Fibroblast of skin of left biceps (primary cell): ENCODE data around the gene EXOSC10.
A peak's percentile ranks its signal among the peaks of the same experiment; 100 is the strongest.
"Not testable (repeated sequence)": the region's sequence is repeated elsewhere in the genome, so short reads cannot be mapped to it uniquely, and the experiment has no call there.

Experiments used
- DNase-seq, 2 experiments: peaks; one replicate each; pipeline ENCODE4 v3.0.0-alpha.2; 2013; ENCODE audit warnings: low read depth in 2 of 2

The EXOSC10 gene

DNA sequence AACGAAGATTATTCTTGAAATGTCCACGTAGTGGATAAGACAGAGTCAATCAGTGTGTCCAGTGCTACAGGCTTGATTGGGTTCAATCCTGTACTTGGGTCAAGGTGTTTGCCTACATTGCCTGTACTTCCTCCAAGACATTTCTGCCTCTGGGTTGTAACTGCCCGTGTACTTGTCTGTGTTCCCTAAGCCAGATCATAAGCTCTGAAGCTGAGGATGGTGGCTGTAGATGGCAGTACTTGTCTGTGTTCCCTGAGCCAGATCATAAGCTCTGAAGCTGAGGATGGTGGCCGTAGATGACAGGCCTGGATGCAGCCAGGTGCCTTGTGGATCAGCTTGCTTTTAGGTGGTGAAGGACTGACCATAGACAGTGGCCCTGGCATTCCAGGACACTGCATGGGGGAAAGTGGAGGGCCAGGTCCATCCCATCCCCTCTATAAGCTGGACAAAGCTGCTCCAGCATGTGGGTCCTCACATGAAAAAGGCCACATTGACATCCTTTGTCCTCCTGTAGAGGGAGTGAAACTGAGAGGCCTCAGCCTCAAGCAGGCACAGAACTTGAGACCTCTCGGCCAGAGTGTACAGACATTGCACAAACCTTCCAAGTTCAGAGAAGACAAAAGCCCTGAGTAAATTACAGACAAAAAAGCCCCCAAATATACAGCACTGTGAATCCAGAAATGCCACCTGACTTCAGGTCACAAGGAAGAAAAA is 37.9 kb downstream of the EXOSC10 start:
- no peak for DNase-seq

DNA sequence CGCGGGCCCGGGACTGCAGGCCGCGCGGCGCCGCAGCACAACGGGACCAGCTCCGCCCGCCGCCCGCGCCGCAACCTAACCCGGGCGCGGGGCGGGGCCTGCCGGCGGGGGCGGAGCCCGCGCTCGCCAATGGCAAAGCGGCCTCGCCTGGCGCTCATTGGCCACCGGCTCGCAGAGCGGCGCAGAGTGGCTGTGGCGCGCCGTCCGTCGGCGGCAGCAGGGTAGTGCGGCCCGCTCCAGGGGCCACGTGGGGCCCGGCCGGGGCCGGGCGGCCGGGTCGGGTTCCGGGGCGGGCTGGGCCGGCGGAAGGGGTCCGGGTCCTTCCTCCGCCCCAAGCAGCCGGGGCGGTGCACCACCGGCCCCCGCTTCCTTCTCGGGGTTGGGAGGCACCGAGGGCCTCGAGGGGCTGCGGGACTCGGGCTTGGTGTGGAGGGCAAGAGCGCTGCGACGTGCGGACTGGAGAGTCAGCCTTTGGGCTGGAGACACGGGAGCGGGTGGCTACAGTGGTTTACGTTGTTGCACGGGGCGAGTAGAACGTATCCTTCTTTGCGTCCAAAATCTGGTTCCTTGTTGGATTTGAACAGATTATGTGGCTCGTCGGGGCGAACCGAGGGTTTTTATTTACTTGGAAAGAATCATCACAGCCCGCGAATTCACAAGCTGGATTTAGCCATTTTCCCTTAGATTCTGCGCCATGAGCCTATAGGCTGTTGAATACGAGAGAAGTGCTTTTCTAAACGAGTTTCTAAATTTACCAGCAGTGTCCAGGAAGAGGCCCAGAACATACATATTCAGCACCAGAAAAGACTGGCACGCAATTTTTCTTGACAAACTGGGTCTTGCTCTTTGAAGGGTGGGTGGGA is 39.5 kb downstream of the EXOSC10 start, which contains the start of gene SRM:
Gene SRM (minus strand): TSS at position 51 of the 863 bp plus-strand sequence. CDS start 75 bp downstream, outside the sequence.
- DNase-seq, result peak; percentile 72 to 73

DNA sequence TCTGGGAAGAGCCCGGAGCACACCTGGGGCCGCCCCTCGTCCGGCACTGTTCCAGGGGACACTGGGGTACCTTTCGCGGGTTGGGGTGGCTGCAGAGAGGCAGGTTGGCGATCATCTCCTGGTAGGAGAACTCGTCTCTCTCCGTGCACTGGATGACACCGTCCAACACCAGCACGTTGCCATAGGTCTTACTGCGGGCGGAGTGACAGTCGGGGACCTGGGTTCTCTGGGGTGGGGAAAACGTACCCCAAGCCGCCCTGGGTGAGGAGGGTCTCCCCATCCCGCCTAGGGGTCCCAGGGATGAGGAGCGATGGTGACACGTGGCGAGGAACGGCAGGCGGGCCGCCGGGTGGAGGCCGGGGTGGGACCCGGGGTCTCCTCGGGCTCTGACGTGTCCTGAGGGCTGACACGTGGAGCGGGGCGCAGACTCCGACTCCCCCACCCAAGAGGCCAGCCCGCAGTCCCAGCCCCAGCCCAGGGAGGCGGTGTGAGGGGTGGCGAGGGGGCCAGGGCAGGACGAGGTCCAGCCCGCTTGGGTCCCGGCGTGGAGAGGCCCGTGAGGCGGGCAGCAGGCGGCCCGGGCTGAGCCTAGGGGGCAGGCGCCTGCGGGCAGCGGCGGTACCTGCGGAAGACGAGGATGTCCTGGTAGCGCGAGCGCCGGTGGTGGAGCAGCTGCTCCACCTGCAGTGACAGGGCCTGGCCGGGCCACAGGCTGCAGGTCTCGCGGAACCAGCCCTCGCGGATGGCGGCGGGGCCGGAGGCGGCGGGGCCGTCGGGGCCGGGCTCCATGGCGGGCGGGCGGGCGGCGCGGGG is 40.3 kb downstream of the EXOSC10 start:
- no peak for DNase-seq

DNA sequence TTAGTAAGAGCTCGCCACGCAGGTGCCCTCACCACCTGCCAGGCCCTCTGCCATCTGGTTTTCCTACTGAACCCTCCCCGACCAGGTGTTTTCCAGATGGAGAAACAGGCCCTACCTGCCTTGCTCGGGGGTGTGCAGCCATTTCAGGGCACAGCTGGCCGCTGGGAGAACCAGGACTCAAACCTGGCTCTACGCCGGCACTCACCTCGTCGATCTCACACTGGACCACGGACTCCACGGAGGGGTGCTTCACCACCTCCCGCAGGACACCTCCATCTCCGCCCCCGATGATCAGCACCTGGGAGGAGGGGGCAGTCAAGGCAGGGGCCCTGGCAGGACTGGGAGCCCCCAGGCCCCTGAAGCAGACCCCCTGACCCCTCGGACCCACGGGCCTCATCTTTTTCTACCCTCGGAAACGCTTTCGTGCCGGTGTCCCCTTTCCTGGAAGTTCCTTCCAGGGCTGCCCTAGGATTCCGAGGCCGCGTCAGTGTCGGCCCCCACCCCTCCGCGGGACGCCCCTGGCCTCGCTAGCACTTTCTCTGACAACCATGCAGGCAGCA is 41.0 kb downstream of the EXOSC10 start:
- DNase-seq, result no peak

DNA sequence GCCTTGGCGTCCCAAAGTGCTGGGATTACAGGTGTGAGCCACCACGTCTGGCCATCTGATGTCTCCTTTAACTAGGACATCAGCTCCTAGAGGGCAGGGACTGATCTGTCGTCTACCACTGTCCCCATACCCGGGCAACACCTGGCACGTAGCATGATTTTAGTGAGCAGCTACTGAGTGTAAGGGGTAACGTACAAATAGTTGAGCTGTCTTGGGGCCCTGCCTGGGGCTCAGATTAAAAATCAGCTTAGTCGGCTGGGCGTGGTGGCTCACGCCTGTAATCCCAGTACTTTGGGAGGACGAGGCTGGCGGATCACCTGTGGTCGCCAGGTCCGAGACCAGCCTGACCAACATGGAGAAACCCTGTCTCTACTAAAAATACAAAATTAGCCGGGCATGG is 41.6 kb downstream of the EXOSC10 start:
- no peak for DNase-seq

DNA sequence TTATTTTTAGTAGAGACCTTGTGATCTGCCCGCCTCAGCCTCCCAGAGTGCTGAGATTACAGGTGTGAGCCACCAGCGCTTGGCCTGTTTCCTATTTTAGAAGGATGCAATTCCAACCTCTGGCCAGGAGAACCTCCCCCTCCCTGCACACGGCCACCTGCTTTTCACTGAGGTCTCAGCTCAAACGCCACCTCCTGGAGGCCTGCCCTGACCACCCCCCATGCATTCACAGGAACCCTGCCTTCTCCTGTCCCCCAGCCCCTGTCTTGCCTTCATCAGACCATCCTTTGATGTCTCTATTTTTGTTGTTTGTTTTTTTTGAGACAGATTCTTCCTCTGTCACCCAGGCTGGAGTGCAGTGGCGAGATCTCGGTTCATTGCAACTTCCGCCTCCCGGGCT is 42.2 kb downstream of the EXOSC10 start:
- DNase-seq, result no peak

DNA sequence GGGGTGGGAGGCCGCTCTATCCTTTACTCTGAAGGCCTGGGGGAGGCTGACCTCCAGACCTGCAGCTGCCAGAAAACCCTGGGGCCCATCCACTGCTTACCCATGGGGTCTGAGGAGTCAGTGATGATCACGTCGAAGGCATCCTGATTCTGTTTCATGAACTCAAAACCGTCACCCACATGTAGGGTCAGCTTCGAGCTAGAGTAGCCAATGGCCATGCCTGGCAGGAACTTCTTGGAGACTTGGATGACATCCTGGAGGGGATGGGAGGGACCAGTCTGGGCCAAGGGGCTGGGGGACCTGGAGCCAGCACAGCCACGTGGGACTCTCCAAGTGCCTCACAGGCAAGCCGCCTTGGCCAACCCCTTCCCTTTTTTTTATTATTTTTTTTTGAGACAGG is 43.2 kb downstream of the EXOSC10 start:
- no peak for DNase-seq

DNA sequence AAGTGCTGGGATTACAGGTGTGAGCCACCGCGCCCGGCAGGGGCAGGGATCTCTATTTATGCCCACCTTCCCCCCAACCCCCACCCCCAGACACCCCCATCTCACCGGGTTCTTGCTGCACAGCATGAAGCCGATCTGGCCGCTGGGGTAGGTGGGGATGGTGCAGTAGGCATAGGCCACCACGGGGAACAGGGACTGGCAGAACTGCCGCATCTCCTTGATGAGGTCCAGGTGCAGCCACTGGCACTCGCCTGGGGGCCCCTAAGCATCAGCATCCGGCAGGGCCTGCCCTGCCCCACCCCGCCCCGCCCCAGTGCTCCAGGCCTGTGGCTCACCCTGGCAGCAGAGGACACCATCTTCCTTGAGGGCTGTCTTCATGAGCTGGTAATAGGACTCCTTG is 44.0 kb downstream of the EXOSC10 start:
- DNase-seq, result no peak

DNA sequence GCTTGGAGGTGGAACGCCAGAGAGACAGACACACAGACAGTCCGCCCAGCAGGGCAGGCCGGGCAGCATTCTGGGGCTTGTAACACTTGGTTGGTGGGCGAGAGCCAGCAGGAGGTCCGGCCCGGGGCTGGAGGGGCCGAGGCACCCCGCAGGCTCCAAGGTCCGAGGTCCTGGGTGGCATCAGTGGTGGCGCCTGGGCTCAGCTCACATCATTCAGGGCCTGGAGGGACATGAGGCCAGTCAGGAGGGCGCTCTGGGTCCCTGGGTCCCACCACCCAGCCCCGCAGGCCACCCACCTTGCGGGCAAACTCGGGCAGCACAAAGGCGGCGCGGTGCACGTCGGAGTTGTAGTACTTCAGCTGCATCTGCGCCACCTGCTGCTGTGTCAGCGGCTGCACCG is 45.0 kb downstream of the EXOSC10 start:
- DNase-seq, result no peak

DNA sequence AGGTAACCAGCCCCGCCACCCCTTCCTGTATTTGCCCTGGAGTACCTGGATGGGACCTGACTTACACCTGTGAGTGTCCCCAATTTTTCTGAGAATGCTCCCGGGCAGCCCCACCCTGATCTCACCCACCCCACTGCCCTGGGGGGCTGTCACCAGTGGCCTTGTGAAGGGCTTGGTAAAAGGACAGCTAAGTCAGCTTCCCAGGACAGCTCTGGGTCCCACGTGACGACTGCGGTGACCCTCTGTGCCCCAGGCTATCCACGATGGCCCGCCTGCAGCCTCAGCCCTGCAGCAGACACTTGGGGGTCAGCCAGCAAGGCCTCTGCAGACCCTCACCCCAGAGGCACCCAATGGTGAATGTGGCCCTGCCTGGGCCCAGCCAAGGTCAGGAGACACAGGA is 45.5 kb downstream of the EXOSC10 start:
- no peak for DNase-seq

DNA sequence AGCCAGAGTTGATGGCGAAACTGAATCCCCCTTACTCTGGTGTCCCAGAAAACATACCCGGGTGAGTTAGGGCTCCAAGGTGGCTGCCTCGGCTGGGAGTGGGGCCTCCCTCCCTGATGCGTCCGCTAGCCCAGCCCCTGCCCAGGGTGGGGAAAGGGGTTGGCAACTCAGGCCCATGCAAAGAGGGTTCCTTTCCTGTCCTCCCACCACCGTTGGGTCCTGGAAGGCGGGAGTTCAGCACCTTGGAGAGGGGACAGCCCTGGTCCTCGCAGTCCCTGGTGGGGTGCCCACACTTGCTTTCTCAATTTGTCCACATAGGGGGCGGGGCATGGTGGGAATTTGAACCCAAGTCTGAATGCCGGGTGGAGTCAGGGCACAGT is 45.9 kb downstream of the EXOSC10 start:
- no peak for DNase-seq

DNA sequence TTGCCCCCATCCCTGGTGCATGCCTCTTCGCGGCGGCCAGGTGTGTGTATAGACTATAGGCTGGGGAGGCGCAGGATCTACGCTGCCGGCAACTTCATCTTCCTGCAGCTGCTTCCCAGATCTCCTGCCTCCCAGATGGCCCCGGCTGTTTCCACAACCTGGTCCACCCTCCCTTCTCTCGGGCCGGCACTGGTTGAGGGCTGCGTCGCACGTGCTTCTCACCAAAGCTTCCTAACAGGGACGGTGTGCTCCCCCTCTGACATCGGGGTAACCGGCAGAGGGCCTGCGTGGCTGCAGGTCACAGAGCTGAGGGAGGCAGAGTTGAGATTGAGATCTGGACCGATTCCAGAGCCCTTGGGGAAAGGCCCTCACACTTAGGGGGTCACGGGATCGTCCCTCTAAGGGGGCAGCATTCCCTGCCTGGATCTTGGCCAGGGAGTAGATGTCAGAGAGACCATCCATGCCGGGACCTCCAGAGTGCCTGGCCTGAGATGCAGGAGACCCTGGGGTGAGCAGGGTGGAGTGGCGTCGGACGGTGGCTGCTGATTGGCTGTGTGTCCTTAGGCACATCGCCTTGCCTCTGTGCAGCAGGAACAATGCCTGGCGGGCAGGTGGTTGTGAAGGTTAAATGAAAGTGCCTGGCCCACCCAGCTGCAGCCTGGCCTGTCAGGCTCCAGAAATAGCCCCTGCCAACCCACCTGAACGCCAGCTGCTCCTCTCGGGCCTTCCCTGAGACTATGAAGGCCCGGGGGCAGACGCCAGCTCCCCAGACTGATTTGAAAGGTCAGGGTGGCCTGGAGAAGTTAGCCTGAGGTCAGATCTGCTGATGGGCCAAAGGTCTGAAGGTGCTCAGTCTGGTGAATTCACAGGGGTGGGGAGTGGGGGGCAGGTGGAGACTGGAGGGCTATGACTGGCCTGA is 46.6 kb downstream of the EXOSC10 start:
- DNase-seq, result no peak

DNA sequence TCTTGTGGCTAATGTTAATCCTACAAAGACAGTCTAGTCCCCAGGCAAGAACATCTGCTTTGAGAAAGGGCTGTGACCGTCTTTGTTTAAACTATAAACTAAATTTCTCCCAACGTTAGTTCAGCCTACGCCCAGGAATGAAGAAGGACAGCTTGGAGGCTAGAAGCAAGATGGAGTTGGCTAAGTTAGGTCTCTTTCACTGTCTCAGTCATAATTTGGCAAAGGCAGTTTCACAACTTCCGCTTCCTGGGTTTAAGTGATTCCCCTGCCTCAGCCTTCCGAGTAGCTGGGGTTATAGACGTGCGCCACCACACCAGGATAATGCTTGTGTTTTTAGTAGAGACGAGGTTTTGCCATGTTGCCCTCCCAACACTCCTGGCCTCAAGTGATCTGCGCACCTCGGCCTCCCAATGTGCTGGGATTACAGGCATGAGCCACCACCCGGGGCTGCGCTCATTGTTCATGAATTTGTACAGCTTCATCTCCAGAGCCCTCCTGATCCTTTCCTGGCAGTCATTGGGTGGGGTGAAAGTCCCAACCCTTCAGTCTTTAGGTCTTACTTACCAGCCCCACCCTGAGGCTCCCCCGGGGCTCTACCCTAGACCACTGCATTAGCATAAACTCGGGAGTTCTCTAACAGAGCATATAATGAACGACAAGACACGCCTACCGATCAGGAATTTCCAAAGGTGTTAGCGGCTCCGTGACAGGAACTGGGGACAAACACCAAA is 47.7 kb downstream of the EXOSC10 start:
- DNase-seq, result no peak

DNA sequence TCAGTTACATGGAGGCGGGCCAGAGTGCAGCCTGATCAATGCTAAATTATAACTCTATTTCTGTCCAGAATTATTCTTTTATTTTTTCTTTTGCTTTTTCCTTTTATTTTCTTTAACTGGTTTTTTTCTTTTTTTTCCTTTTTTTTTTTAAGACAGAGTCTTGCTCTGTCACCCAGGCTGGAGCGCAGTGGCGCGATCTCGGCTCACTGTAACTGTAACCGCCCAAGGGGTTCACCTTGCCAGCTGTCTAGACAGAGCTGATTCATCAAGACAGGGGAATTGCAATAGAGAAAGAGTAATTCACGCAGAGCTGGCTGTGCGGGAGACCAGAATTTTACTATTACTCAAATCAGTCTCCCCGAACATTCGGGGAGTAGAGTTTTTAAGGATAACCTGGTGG is 48.5 kb downstream of the EXOSC10 start:
- DNase-seq, result not testable (repeated sequence)

DNA sequence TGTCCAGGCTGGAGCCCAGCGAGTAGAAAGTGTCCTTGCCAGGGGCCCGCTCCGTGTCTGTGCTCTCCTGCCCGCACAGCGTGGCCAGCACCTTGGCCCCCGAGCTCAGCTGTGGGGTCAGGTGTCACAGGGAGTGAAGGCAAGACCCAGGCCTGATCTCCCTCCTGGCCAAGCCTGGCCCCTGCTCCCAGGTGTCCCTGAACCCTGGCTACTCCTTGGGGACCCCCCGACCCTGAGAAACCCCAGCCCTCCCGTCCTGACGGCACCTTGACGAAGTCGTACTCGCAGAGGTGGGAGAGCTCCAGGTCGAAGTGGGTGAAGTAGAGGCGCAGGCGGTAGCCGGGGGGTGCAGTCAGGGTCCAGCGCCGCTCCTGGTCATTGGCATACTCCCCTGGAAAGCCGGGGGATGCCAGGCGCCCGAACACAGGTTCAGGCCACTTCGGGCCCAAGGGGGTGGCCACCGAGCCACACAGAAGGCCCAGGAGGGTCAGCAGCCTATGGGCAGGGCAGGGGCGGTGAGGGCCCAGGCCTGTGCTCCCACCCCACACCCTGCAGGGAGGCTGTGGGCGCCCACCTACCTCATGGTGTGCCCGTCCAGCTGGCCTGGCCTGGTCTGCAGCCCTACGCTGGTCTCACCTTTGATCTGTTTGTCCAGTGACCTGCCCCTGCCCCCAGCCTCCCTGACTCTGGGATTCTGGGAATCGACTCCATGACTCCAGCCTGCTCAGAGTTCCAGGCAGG is 52.9 kb downstream of the EXOSC10 start, which contains the start of gene MASP2:
Gene MASP2 (minus strand): TSS at position 615 of the 741 bp plus-strand sequence. CDS start 32 bp downstream, at position 583.
- DNase-seq, result no peak

DNA sequence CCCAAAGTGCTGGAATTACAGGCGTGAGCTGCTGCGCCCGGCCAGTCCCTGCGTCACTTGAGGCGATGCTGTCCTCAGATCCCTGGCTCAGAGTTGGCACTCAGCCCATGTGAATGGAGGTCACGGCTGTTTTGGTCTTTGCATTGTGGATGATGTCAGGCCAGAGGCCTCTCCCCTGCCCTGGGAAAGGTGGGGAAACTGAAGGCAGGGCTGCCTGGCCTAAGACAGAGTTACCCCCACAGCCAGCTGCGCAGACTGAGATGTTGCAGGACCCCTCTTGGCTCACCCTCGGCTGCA is 53.5 kb downstream of the EXOSC10 start:
- no peak for DNase-seq

DNA sequence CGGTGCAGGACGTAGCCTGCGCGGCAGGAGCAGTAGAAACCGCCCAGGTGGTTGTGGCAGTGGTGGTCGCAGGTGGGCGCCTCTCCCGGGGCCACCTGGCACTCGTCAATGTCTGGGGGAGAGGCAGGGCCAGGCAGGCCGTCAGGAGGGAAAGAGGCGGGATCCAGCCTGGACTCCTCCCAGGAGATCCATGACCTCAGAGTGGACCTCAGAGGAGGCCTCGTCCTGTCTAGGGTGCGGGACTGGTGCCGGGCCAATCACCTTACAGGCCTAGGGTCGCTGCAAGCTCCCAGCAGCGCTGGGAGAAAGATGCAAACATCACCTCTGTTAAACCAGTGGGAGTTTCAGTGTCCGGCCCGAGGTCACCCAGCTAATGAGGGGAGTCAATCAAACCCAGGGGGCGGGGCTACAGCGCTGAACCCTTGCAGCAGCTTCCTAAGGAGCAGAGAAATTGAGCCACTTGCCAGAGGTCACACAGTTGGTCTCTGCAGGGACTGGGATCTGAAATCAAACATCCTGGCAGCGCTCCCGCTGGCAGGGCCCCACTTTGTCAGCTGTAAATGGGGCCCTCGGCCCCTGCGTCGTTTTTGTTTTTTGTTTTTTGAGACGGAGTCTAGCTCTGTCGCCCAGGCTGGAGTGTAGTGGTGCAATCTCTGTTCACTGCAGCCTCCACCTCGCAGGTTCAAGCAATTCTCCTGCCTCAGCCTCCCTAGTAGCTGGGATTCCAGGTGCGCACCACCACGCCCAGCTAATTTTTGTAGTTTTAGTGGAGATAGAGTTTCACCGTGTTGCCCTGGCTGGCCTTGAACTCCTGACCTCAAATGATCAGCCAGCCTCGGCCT is 54.0 kb downstream of the EXOSC10 start:
- no peak for DNase-seq

DNA sequence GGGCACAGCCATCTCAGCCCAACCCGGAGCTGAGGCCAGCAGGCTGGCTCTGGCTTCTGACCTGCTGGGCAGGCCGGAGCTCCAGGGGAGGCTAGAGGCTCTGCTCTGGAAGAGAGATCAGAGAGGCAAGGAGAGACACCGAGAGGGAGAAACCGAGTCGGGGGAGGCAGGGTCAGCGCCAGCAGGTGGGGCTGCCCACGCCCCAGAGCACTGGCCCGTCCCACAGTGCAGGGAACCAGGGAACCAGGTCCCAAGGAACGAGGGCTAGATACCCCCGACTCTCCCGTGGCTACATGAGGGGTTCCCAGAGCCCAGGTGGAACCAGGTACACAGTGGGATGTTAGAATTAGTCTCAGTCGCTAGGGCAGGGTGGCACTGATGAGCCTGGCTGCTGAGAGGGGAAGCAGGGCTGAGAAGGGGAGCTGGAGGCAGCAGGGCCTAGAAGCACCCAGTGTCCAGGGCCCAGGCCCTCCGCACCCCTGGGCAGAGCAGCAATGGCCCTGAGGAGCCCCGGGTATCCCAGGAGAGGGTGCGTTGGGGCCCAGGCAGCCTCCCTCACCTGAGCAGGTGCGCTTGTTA is 54.7 kb downstream of the EXOSC10 start:
- no peak for DNase-seq
